ENCODE data around the gene NPAS4.
A peak's percentile ranks its signal among the peaks of the same experiment; 100 is the strongest.
"Not testable (repeated sequence)": the region's sequence is repeated elsewhere in the genome, so short reads cannot be mapped to it uniquely, and the experiment has no call there.

Gene NPAS4

DNA sequence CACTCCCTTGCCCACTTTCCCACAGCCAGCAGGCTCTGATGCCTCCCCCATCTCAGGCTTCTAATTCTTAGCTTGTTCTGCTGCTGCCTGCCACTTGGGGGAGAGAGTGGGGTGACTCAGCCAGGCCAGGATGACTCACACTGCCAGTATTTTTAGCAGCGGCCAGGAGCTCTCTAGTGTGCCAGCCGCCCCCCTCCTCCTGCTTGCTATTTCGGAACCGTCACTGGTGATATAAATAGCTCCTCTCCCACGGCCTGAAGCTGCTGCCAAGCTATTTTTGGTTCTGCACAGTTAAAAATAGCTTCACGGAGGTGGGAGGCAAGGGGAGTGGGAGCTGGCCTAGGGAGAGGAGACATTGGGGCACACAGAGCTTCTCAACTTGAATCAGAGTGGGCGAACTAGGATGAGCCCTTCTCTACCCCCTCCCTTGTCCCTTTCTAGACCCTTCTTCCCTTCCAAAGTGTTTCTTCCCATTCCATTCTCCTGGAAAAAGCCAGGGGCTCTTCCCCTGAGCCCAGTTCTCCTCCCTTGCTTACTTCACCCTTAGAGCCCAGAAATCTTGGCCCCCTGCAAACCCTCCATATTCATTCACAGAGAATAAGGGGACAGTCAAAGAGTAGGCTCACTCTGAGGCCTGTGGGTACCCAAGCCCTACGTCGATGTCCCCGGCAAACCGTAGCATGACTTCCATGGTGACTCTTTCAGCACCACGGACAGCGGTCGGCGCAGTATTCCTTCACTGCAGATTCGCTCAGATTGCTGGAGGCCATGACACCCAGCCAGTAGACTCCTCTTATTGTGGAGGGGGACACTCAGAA is 2.5 kb upstream of the NPAS4 start:
- DNase-seq: peak; percentile 94 to 95

DNA sequence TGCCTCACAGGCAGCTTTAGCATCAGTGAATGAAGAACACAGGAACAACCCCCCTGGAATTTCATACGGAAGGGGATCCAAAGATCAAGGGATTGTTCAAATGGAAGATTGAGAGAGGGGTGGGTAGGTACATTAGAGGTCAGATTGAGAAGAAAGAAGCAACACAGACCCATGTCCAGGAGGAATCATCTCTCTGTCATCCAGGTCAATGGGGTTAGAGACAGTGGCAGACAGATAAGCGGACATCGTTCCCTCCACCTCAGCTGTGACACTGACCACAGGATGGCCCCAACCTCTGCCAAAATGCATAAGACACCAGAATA is 1.9 kb upstream of the NPAS4 start:
- DNase-seq: no peak

DNA sequence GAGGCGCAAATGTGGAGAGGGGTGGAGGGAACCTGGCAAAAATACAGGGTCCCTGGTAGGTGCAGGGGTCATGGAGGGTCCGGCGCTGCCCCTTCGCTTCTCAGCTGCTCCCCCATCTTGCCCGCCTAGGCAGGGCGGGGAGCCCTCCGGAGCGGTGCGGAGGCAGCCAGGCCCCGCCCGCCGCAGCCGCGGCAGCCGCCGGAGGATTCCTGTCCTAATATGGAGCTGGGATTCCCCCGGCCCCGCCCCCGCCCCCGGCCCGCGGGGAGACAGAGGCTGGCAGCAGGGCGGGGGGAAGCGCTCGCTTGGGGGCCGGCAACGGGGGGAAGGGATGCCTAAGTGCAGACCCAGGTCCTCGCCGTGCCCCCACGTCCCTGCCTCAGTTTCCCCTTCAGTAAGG is 1.0 kb upstream of the NPAS4 start:
- DNase-seq: no peak

DNA sequence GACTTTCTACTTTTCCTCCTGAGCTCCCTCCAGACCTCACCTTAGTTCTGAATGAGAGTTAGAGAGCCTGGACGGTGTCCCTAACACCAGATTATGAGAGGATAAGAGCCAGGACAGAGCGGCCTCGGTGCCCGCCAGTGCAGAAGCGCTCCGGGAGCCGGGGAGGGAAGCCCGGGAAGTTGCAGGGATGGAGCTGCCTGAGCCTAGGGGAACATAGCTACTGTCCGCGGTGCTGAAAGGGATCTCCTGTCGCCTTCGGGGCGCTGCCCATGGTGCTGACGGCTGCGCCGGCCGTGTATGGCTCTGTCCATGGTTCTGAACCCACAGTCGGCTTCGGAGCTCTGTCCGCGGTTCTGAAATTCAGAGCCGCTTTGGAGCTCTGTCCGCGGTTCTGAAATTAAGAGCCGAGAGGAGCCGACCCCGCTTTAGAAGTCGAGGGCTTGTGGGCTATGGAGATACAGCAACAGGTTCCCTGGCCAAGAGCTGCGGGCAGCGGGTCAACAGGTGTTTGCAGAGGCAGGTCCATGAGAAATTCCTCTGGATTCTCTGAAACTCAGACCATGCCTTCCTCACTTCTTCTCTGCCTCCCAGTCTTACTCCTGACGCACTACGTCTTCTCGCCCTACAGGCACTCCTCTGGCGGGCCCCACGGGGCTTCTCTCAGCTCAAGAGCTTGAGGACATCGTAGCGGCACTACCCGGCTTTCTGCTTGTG is 814 bp downstream of the NPAS4 start:
- DNase-seq: peak; percentile 86 to 87

DNA sequence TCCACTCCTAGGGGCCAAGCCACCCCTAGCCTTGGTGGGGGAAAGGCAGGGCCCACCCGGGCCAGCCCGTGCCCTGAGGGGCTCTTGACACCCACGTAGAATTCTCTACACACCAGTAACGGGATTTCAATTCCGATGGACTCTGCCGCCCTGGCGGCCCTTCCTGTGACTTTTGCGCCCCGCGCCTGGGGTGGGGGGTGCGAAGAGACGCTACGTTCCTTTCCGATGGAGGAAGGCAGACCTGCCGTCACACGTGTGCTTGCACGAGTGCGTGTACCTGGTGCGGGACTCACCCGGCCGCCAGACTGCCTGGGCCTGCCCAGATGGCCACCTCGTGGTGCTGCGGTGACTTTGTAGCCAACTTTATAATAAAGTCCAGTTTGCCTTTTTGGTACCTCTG is 5.5 kb downstream of the NPAS4 start:
- no peak for DNase-seq

DNA sequence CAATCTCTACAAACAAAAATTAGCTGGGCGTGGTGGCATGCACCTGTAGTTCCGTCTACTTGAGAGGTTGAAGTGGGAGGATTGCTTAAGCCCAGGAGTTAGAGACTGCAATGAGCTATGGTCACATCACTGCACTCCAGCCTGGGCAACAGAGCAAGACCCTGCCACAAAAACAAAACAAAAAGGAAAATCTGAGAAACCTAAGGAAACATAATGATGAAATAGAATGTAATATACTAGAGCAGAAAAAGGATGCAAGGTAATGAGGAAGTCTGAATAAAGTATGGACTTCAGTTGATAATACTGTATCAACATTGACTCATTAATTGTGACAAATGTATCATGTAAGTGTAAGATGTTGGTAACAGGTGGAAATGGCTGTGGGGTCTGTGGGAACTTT is 8.1 kb downstream of the NPAS4 start:
- DNase-seq: no peak

DNA sequence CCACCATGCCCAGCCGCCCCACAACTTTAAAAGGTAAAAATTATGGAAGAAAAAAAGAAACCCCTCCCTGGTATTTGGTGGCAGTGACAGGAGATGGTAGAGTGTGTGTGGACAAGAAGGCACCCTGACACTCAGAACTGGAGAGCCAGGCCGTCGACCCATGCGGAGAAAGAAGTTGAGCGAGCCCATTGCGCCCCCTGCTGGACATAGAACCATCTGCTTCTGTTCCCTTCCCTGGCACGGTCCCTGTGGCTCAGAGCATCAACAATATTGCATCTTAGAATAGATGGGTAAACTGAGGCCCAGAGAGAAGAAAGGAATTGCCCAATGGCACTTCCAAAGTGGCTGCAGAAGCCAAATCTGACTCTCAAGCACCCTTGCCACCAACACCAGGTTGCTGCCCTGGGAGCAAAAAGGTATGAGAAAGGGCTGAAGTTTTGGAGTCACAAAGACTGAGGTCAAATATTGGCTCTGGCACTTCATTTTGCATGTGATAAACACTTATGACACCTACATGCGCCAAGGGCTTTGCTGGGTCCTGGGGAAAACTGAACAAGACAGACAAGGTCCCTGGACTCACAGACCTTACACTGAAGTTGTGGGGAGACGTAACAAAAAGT is 9.3 kb downstream of the NPAS4 start:
- DNase-seq: peak; percentile 77 to 86

DNA sequence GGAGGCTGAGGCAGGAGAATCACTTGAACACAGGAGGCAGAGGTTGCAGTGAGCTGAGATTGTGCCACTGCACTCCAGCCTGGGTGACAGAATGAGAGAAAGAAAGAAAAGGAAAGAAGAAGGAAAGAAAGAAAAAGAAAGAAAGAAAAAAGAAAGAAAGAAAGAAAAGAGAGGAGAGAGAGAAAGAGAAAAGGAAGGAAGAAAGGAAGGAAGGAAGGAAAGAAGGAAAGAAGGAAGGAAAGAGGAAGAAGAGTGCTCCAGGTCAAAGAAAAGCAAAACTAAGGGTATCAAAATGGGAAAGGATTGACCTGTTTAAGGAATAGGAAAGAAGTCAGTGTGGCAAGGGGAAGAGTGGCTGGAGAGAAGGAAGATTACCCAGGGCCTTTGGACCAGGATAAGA is 10.5 kb downstream of the NPAS4 start:
- DNase-seq: not testable (repeated sequence)

DNA sequence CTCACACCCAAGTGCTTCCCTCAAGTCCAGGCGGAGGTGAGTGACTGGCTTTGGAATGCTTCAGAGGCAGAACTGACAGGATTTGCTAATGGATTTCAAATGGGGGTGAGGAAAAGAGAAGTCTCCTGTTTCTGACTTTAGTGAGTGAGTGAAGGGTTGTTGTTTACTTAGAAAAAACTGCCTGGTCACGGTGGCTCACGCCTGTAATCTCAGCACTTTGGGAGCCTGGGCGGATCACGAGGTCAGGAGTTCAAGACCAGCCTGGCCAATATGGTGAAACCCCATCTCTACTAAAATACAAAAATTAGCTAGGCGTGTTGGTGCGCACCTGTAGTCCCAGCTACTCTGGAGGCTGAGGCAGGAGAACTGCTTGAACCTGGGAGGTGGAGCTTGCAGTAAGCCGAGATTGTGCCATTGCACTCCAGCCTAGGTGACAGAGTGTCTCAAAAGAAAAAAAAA is 11.1 kb downstream of the NPAS4 start:
- DNase-seq: not testable (repeated sequence)

DNA sequence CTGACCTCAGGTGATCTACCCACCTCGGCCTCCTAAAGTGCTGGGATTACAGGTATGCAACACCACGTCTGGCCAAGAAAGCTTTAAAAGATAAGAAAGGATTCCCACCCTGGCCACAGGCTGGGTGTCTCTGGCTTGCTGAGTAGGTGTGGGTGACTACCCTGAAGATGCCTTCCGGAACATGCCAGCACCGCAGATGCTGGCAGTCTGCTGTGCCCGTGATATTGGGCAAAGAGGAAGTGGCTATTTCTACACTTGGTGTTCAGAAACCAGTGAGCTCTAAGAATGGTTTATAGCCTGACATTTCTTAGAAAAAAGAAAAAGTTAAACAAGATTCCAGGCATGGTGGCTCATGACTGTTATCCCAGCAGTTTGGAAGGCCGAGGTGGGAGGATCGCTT is 11.8 kb downstream of the NPAS4 start:
- DNase-seq: no peak

DNA sequence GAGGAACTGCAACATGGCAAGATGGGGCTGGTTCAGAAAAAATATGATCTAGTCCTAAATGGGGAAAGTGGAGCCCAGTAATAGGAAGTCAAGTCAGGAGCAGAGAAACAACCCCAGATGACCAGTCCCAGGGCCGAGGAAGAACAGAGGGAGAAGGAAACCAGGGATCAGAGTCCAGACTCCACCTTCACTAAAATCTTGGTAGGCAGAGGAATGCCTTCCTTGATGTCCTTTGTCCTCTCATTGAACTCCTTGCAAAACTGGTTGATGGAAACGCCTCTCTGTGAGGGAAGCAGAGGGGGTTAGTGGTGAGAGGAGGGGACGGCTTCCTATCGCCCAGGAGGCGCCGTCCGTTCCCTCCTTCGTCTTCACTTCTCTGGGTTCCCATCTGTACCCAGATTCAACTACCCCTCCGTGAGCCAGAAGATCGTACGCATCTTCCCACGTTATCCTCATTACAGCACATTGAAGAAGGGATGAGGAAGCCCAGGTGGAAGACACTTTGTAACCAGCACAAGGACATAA is 17.2 kb downstream of the NPAS4 start:
- DNase-seq: no peak

DNA sequence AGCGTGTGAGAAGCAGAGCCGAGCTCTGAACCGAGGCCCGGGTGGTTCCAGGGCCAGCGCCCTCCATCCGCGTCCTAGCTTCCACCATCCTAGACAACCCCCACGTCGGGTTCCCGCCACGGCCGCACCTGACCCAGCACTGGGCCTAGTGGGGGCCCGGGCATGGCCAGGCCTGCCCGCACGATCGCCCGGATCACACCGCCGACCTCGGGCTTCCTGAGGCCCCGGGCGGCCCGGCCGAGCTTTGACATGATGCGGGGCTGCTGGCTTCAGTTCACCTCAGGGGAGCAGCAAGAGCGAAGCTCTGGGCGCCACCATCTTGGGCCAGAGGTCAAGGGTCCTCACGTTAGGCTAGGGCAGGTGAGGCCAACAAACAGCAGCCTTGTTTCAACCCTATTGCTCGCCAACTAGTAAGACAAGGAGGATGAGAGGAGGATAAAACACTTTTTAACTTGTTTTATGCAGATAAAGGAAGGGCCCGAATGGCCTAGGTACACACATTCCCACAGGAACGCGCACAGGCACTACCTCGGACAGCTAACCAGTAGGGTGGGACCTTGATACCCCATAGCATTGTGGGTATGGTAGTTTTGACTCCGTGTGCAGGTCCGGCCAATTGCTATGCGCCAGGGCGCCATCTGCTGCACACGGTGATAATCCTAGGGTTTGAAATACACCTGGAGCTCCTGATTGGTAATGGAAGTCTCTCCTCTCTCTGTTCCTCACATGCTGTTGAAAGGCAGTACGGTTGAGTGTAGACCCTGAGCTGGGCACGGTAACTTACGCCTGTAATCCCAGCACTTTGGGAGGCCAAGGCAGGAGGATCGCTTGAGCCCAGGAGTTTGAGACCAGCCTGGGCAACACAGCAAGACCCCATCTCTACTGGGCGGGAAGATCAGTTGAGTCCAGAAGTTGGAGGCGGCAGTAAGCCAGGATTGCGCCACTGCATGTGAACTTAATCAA is 17.9 kb downstream of the NPAS4 start, which contains the start of gene MRPL11:
MRPL11 (minus strand) TSS at position 345 of the 963 bp plus-strand sequence; CDS start at position 251, 94 bp downstream.
- DNase-seq: peak; percentile 94 to 95

DNA sequence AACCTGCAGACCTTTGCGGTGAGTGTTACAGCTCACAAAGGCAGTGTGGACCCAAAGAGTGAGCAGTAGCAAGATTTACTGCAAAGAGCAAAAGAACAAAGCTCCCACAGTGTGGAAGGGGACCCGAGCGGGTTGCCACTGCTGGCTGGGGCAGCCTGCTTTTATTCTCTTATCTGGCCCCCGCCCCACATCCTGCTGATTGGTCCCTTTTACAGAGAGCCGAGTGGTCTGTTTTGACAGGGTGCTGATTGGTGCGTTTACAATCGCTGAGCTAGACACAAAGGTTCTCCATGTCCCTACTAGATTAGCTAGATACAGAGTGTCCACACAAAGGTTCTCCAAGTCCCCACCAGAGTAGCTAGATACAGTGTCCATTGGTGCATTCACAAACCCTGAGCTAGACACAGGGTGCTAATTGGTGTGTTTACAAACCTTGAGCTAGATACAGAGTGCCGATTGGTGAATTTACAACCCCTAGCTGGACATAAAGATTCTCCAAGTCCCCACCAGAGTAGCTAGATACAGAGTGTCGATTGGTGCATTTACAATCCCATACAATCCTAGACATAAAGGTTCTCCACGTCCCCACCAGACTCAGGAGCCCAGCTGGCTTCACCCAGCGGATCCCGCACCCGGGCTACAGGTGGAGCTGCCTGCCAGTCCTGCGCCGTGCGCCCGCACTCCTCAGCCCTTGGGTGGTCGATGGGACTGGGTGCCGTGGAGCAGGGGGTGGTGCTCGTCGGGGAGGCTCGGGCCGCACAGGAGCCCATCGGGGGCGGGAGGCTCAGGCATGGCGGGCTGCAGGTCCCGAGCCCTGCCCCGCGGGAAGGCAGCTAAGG is 19.5 kb downstream of the NPAS4 start:
- not testable (repeated sequence) for DNase-seq

DNA sequence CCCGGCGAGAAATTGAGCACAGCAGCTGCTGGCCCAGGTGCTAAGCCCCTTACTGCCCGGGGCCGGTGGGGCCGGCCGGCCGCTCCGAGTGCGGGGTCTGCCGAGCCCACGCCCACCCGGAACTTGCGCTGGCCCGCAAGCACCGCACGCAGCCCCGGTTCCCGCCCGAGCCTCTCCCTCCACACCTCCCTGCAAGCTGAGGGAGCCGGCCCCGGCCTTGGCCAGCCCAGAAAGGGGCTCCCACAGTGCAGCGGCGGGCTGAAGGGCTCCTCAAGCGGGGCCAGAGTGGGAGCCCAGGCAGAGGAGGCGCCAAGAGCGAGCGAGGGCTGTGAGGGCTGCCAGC is 20.1 kb downstream of the NPAS4 start:
- DNase-seq: not testable (repeated sequence)

DNA sequence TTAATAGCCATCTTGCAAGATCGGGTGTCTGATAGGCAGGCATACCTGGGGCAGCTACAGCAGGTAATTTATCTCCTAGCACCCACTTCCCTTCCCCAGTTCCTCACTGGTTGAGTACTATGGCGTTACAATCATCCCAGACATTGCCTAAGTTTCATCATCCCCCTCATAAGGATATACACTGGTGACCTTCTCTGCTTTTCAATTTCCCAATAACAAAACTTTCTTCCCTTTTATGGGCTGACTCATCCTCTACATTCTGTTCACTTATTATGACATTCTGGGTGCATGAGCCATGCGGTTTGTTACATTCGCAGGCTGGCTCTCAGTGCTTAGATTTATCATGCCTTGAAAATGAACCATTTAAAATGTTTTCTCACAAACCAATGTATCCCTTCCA is 22.8 kb downstream of the NPAS4 start:
- peak; percentile 57 to 83 for DNase-seq

DNA sequence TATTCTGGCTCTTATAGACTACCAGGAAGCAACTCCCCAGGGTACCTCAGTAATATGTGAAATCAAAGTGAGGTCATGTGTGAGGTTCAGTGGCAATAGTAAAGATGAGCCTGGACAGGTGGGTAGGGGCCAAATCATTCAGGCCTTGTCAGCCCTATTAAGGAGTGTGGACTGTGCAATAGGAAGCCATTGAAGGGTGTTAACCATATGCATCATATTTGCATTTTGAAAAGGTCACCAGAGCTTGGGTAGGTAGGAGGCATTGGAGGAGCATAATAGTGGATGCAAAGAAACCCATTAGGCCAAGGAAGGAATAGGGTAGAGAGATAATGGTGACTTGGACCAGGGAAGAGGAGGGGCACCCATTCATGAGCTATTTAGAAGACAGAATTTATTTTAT is 26.2 kb downstream of the NPAS4 start:
- no peak for DNase-seq

DNA sequence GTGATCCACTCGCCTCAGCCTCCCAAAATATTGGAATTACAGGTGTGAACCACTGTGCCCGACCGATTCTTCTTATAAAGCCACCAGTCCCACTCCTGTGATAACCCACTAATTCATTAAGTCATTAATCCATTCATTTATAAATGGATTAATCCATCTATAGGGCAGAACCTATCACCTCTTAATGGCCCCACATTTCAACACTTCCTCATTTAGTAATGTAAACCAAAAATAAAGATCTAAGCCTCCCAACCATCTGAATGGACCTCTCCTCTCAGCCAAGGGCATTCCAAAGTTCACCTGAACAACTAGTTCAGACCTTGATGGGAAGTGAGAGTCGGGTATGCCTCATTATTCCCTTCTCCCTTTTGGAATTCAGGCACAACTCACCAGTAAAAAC is 27.7 kb downstream of the NPAS4 start:
- DNase-seq: no peak

DNA sequence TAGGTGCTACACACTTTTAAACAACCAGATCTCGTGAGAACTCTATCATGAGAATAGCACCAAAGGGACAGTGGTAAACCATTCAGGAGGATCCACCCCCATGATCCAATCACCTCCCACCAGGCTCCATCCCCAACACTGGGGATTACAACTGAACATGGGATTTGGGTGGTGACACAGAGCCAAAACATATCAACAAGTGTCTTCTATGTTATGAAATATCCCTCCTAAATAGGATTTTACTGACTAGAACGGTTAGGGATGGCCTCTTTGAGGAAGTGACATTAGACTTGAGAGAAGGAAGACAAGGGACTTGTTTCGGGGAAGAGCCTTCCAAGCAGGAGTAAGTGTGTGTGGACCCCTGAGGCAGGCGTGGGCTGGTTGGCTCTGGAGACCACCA is 29.7 kb downstream of the NPAS4 start:
- DNase-seq: no peak

DNA sequence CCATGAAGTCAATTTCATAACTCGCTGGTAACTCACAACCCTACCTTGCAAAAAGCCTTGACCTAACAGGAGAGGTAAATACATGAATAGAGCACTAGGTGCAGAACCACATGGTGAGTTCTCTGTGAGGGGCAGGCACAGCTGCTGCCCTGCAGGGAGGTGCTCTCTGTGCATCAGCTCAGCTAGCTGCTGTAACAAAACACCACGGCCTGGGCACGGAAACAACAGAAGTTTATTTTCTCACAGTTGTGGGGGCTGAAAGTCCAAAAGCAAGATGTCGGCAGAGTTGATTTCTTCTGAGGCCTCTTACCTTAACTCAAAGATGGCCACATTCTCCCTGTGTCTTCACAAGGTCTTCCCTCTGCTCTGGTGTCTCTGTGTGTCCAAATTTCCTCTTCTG is 30.8 kb downstream of the NPAS4 start:
- DNase-seq: no peak

DNA sequence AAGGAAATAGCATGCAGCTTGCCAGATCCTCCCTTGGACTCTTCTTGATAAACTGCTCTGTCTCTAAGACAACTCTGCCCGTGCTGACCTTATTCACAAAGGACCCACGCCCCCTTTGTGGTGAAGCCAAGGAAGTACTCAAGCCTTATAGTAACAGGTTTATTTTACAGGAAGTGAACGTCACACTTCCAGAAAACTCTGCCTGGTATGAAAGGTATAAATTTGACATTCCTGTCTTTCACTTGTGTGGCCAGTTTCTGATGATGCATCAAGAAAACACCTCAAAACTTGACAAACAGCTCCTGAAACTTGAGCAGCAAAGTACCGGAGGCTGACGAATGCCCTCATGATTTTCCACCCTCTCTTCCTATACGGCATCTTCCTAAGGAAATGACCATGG is 33.4 kb downstream of the NPAS4 start:
- no peak for DNase-seq

DNA sequence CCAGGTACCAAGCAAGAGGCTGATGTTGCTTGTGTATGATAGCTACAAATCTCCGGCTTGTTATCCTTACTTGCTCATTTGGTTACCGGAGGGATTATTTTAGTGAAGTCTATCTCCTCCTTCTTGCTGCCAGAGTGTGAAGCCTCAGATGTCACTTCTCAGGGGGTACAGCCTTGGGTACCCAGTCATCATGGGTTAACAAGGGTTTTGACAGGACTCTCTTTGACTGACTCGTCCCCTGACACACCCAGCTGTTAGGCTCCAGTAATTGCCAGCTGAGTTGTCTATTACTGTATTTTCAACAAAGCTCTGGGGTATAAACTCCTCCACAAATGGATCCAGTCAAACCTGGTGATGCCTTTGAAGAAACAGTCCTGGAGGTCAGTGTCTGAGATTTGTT is 34.0 kb downstream of the NPAS4 start:
- DNase-seq: no peak

DNA sequence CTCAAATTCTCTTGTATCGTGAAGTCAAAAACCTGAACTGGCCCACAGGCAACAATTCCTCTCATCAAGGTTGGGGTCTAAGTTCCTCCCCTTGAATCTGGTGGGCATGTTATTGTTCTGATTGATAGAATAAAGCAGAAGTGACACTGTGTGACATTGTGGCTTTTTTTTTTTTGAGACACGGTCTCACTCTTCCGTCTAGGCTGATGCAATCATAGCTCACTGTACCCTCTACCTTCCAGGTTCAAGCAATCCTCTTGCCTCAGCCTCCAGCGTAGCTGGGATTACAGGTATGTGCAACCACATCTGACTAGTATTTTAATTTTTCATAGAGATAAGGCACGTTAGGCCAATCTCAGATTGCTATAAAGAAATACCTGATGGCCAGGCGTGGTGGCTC is 37.0 kb downstream of the NPAS4 start:
- peak in 1 of 2 experiments; percentile 10 for DNase-seq

All from Kasumi-1 (cell line).